CD4-positive, alpha-beta T cell treated with Interleukin-10 for 1 hour (primary cell): ENCODE results near the gene R3HDM2.

Experiments used
- DNase-seq: peaks from one replicate; pipeline ENCODE4 v3.0.0-alpha.2; 2020

Gene R3HDM2

DNA sequence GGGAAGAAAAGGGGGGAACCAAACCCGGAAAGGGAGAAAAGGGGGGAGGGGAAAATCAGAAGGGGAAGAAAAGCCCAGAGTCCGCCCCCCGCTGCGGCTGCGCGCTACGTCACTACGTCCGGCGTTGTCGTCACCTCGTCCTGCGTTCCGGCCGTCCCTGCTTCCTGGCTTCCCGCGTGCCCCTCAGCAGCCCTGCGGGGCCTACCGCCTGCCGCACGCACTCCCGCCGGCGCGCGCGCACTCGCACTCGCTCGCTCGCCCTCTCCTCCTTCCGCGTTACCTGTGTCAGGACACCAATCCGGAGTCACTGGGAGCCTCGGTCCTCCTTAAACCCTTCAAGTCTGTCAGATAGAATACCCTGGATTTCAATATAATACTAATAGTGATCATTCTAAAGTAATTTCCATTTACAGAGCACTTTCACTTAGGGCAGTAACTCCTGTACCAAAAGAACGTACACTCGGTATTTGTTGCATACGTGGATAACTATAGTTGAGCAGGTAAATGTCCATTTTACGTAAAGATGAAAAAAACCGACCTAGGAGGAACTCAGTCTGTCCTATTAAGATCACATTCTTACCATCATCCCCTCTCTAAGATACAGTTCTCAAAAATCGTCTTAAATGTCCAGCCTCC lies at the start of gene R3HDM2:
TSS of gene R3HDM2 (minus strand) at position 113 of the 636 bp plus-strand sequence. CDS start 120,615 bp downstream, outside the sequence.
- DNase-seq, result peak; percentile 96

DNA sequence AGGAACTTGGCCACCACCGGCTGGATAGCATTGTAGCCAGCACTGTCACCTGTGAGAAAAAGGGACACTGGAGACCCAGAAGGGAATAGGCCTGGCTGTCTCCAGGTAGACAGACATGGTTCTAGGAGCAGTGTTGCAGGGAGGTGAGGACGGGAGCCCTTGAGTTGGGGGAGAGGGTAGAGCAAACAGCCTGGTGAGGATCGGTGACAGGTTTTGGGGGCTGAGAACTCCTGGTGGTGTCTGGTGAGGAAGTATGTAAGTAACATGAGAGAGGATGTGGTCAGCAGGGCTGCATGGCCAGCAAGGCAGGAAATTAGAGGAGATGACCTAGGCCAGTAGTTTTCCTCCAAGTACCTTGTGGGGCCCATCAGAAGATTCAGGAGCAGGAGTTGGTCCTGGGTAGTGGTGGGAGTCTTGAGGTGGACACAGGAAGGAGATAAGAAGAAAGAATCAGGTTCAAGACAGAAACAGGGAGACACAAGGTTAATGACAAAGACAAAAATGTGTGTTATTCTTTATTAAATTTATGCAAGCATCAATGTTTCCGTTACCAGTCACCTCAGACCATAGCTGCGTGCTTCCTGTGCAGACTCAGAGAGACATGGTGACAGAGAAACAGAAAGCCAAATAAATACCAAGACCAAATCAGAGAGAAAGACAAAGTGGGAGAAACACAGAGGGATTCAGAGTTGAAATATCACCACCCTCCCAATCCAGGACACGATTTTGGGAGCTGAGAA lies 48.7 kb upstream of the R3HDM2 start, which contains the start of gene ARHGAP9:
TSS of gene ARHGAP9 (minus strand) at position 491 of the 740 bp plus-strand sequence. CDS start at position 31, 460 bp downstream.
- DNase-seq, result peak; percentile 85

DNA sequence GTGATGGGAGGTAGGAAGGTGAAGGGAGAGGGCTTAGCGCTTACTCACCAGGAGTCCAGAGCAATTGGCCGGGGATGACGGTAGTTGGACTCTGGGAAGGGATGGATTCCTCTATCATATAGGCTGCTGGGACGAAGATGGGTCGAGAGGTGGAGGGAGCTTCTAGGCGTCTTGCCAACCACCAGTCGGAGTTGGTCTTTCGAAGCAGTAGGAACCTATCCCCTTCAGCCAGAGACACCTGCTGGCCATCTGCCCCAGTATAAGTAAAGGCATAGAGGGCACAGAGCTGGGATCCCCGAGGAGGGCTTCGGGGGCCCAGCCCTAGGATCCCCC lies 48.2 kb upstream of the R3HDM2 start:
- DNase-seq, result no peak

DNA sequence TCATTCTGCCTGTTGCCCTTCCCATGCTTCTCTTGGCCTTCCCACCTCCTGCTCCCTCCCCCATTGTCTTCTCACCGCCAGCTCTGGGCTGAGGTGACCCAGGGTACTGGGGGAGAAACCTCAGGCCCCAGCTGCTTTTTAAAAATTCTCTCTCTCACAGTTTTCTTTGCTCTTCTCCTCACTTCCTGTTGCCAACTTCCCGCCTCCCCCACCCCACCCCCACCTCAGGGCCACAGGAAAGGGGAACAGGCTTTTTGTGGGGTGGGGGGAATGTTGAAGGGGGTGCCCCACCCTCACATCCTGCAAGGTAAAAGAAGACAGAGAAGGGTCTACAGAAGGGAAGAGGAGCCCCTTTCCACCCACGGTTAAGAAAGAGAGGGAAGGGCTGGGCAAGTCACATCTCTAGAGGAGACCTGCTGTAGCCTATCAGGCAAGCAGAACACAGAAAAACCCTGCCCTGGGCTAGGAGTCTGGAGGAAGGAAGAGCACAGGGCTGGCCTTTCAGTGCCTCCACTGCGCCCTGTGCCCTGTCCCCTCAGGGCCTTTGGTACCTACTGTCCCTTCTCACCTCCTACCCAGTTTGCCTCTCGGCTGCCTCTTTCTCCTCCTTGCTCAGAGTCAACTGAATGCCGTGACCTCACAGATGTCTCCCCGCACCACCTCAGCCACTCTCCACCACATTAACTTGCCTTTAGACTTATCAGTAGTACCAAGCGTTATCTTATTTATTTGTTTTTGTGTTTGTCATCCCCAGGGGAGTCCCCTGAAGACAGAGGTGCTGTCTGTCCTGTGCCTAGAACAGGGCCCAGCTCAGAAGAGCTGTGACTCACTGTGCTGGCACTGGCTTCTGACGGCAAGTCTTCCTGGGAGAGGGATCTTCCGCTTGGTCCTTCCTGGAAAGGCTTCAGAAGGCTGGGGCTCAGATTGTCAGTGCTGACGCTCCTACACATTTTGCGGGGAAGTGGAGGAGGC lies 47.2 kb upstream of the R3HDM2 start:
- DNase-seq, result peak; percentile 78

DNA sequence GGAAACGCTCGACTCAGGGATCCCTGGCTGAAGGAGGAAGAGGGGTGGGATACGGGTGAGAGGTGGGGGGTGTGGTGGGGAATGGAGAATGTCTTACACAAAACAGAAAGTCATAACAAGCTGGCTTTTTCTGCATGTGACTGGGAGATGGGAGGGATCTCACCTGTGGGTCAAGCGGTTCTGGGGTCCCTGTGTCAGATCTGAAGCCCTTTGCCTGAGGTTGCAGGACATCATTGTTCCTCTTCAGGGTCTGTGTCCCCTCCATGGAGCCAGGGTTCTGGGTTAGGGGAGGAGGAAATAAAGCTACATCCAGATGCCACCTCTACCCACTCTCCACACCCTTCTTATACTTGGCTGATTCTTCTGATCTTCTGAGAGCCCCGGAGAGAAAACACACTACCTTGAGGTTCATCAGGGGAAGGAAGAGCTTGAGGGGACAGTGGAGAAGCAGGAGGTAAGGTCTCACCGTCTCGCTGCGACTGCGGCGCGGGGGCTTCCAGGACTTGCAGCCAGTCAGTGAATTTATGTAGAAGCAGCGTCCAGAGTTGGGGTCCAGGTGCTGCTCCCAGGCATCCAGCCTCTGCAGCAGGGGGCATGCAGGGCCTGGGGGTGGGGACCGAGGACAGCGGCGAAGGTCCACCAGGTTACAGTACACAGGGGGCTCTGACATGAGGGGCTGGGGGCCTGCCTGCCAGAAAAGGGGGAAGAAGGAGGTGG lies 46.3 kb upstream of the R3HDM2 start:
- DNase-seq, result no peak

DNA sequence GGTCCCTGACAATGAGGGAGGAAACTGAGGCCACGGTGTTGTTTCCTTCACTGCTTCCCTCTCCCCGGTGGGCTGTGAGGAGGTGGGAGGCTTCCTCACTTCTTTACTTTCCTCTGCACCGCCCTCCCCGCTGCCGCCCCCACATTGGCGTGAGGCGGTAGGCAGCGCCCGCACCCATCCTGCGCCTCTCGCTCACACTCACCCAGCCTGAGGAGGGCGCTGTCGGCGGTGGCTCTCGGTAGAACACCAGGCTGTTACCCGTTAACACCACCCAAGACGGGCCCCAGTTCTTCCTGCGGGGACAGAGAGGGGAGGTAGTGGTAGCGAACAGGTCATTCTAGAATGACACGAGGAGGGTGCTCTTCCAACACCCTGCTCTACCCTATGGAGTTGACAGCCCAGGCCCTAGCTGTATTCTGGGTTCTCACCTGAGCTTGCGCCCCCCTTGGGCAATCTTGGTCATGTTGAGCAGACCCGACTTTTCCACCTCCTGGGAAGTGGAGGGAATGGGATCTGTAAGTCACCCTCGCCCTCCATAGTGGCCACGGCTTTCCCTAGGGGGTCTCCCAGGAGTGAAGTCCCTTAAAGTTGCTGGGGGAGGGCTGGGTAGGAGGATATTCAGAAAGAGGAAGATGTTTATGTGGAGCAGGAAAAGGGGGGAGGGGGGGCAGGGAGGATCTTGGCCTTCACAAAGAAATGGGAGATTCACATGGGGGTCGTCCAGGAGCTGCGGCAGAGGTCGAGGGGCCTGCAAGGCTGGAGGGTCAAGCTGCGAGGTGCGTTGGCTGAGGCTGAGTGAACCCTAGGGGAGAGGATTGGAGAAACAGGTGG lies 45.5 kb upstream of the R3HDM2 start:
- DNase-seq, result peak; percentile 82

DNA sequence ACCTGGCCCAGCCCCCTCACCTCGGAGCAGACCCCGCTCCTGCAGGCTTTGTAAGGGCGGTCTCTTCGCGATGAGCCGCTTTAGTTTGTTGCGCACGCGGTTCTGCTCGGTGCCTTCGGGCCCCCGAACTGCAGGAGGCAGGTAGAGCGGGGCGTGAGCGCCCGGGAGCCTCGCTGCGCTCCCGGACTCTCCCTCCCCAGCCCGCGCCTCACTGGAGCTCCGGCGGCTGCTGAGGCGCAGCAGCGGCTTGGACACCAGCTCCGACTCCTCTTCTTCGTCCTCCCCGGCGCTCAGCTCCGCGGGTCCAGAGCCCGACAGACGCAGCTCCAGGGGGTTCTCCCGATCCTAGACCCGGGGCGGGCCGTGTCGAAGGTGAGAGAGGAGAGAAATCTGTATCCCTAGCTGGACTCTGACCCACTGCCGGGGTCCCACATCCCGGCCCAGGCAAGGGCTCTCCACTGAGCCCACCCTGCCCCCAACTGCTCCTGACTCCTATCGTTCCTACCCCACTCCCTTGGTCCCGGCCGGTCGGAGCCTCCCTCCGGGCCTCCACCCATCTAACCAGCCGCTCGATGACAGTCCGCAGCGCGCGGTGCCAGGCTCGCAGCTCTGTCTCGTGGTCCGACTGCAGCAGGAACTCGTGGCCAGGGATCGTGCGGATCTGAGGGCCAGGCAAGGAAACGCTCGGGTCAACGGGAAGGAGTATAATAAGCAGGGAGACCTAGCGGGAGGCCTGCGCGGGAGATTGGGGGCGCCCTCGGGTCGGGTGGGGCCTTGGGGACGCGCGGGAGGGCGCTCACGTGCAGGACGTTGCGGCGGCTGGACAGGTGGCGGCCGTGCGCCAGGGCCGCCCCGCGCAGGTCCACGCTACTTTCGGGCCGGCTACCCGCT lies 44.7 kb upstream of the R3HDM2 start:
- no peak for DNase-seq

DNA sequence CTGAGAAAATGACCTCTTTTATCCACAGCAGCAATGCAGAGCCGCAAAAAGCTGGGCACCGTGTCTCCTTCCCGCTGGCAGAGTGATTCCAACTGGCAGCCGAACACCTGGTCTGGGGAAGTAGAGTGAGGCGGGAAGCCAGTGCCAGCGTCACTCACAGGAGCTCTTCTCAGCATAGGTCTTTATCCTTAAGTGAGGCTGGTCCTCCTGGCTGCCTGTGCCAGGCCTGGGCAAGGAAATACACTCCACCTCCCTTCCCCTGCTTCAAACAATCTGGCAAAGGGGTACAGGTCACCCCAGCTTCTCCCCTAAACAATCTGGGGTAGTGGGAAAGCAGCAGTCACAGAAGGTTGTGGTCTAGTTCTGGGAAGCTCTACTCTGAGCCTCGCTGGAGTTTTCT lies 44.0 kb upstream of the R3HDM2 start:
- DNase-seq, result no peak

DNA sequence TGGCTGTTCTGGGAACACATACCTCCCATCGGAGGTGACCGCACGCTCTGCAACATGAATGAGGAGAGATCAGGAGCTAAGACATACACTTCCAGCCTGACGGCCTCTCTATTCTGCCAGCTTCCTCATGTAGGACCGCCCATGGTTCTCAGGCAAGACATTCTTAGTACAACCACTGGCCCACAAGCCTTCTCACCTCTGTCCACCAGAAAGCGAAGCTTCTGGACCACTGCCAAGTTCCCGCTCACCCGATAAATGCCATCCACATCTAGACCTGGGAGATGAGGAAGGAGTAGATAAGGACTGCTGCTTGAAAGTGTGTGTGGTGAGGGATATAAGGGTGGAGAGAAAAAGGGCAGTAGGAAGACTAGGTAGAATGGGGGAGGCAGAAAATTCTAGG lies 43.6 kb upstream of the R3HDM2 start:
- DNase-seq, result no peak

DNA sequence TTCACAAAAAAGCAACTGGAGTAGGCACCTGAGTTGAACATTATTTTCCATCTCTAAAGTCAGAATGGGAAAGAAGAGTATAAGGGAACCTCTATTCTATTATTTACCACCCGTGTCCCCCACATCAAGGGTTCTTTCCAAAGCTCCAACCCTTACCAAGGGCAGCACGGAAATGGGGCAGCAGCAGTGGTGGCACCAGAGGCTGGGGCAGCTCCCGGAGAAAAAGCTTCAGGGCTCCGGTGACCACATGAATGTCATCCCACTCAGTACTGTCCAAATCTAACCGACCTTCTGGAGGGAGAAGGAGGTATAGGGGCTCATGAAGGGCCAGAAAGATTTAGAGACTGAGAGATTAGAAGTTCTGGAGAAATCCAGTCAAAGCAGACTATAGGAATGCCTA lies 43.0 kb upstream of the R3HDM2 start:
- DNase-seq, result no peak

DNA sequence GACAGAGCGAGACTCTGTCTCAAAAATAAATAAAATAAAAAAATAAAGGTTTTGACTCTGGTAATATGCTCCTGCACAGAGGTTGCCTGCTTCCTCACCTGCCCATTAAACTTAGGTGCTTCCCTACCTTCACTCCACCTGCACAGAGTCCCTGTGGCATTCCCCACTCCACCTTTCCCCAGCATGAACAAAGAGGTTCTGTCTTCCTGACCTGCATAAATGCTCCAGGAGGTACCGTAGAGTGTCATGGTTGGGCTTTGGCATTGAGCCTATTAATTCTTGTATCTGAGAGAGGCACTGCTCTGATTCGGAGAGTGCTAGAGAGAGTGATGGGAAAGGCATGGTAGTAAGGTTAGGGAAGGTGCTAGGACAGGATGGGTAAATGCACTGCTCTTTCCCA lies 42.5 kb upstream of the R3HDM2 start:
- no peak for DNase-seq

DNA sequence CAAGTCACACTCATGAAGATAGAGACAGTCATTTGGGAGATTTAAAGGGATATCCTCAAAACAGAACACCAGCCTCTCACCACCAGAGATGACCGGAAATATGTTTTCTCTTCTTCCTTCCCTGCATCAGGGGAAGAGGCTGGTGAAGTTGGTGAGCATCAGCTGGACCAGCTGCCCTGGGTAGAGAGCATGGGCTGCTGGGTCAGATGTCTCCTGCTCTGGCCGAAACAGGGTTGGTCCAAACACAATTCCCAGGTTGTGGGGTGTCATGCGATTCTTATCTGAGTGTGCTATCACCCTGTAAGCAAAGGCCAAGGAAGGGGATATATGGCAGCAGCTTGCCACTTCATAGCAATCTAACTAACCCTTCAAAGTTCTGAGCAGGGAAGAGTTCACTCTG lies 41.5 kb upstream of the R3HDM2 start:
- no peak for DNase-seq

DNA sequence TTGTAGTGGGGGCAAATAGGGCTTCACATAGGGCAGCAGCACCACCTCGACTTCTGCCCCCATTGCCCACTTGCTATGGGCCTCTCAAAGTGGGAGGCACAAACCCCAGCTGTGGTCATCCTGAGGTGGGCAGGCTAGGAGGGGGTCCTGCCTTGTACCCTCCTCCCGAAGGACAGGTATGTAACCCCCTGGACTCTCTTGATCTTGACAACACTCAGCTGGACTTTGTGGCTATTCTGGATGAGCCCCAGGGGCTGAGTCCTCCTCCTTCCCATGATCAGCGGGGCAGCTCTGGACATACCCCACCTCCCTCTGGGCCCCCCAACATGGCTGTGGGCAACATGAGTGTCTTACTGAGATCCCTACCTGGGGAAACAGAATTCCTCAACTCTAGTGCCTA lies 40.8 kb upstream of the R3HDM2 start:
- DNase-seq, result no peak

DNA sequence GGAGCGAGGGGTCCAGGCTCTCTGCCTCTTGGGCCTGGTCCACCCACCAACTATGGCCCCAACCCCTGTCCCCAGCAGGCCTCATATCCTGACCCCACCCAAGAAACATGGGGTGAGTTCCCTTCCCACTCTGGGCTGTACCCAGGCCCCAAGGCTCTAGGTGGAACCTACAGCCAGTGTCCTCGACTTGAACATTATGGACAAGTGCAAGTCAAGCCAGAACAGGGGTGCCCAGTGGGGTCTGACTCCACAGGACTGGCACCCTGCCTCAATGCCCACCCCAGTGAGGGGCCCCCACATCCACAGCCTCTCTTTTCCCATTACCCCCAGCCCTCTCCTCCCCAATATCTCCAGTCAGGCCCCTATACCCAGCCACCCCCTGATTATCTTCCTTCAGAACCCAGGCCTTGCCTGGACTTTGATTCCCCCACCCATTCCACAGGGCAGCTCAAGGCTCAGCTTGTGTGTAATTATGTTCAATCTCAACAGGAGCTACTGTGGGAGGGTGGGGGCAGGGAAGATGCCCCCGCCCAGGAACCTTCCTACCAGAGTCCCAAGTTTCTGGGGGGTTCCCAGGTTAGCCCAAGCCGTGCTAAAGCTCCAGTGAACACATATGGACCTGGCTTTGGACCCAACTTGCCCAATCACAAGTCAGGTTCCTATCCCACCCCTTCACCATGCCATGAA lies 40.3 kb upstream of the R3HDM2 start:
- no peak for DNase-seq

DNA sequence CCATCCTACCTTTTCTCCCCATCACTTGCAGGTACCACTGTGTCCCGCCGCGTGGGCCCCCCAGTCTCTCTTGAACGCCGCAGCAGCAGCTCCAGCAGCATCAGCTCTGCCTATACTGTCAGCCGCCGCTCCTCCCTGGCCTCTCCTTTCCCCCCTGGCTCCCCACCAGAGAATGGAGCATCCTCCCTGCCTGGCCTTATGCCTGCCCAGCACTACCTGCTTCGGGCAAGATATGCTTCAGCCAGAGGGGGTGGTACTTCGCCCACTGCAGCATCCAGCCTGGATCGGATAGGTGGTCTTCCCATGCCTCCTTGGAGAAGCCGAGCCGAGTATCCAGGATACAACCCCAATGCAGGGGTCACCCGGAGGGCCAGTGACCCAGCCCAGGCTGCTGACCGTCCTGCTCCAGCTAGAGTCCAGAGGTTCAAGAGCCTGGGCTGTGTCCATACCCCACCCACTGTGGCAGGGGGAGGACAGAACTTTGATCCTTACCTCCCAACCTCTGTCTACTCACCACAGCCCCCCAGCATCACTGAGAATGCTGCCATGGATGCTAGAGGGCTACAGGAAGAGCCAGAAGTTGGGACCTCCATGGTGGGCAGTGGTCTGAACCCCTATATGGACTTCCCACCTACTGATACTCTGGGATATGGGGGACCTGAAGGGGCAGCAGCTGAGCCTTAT lies 39.6 kb upstream of the R3HDM2 start:
- no peak for DNase-seq

DNA sequence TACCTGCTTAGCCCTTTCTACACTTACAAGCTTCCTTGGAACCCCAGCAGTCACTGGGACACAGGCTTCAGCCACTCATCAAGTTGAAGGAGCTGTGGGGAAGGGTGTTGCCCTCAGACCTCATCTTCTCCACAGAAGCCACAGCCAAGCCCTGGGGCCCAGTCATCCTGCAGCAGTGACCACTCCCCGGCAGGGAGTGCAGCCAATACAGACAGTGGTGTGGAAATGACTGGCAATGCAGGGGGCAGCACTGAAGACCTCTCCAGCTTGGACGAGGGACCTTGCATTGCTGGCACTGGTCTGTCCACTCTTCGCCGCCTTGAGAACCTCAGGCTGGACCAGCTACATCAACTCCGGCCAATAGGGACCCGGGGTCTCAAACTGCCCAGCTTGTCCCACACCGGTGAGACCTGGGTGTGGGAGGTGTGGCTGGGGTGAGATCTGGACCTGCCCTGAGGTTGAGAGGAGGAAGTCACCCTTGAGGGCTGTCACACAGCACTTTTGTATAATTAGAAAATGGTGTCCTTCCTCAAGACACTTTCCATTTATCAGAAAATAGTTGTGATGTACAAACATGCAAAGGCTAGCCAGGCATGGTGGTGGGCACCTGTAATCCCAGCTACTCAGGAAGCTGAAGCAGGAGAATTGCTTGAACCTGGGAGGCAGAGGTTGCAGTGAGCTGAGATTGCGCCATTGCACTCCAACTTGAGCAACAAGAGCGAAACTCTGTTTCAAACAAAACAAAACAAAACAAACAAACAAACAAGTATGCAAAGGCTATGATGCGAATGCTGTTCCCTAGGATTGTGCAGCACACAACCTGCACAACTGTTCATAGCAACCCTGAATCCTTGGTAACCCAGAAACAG lies 38.7 kb upstream of the R3HDM2 start:
- no peak for DNase-seq

DNA sequence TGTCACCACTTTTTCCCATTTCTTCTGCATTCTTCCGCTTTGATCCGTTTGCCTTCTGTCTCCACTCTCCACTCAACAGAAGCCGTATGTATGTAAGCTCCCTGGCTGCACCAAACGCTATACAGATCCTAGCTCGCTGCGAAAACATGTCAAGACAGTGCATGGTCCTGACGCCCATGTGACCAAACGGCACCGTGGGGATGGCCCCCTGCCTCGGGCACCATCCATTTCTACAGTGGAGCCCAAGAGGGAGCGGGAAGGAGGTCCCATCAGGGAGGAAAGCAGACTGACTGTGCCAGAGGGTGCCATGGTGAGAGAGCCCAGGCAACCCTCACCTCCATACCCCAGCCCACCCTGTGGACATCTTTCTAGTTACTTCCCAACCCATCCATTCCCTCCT lies 37.1 kb upstream of the R3HDM2 start:
- DNase-seq, result no peak

DNA sequence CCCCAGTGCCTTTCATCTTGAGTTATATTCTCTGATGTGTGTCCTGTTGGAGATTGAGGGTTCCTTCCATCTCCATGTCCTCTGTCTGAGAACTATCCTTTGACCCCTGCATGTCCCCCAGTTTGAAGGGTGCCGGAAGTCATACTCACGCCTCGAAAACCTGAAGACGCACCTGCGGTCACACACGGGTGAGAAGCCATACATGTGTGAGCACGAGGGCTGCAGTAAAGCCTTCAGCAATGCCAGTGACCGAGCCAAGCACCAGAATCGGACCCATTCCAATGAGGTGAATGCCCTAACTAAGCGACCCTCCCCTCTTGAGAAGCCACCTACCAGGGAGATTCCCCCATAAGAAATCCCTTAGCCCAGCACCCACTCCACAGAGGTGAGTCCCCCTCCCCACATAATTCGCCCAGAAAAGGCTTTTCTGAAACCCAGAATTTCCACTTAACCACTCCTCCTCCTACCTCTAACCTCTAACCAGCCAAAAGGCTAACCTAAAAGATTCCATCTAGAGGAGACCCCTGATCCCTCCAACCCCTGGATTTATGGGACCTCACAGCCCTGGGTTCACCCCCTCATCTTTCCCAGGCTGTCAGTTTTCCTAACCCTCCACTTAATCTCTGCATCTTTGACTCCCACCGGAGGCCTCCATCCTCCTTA lies 36.5 kb upstream of the R3HDM2 start:
- DNase-seq, result no peak
